Activated CD8-positive, alpha-beta T cell treated with anti-CD3 and anti-CD28 coated beads, Interleukin-2, amount 10 ng/mL, durations not matched to agents 7 days and 5 days (primary cell): Measurements from ENCODE around the gene PAPLN. TPM values are rescaled to one million over a fixed set of nuclear protein-coding genes. Genes with fewer than 3 reads are reported as not detected.
"Not testable (repeated sequence)": the region's sequence is repeated elsewhere in the genome, so short reads cannot be mapped to it uniquely, and the experiment has no call there.

Experiments used
- ATAC-seq: fragments of 150-1000 bp; cut with Tn5 transposase; one replicate; pipeline ENCODE4 v1.10.0; 2021; ENCODE audit warnings: moderate library complexity
- CTCF ChIA-PET: fragments of 350-600 bp; sonication (Branson Sonifier 250); formaldehyde crosslinking; loops from one replicate; lab custom pipeline; 2021; ENCODE audit warnings: antibody characterized with exemption; lab: Charles Lee
- POLR2A ChIA-PET: fragments of 350-600 bp; sonication (Branson Sonifier 250); formaldehyde crosslinking; loops from one replicate; lab custom pipeline; 2021; ENCODE audit warnings: antibody characterized with exemption; lab: Charles Lee
- DNase-seq: peaks from one replicate; pipeline ENCODE4 v3.0.0-alpha.2; 2020
- H3K27ac Mint-ChIP-seq: one replicate; pipeline ENCODE4 v1.8.0; 2021; ENCODE audit warnings: mild to moderate bottlenecking, mixed read lengths
- H3K27me3 Mint-ChIP-seq: one replicate; pipeline ENCODE4 v1.8.0; 2021; ENCODE audit warnings: low read depth, mixed read lengths
- H3K36me3 Mint-ChIP-seq: one replicate; pipeline ENCODE4 v1.8.0; 2021; ENCODE audit warnings: low read depth, mixed read lengths
- H3K4me1 Mint-ChIP-seq: one replicate; pipeline ENCODE4 v1.8.0; 2021; ENCODE audit warnings: low read depth, mixed read lengths
- H3K4me3 Mint-ChIP-seq: one replicate; pipeline ENCODE4 v1.8.0; 2021; ENCODE audit warnings: mild to moderate bottlenecking, mixed read lengths
- H3K9me3 Mint-ChIP-seq: one replicate; pipeline ENCODE4 v1.8.0; 2022; ENCODE audit warnings: mixed read lengths; ENCODE audit not compliant: insufficient read depth
- total RNA-seq, 2 experiments: library from RNA; stranded (reverse); gene quantifications; one replicate each; pipeline ENCODE4 v1.2.3, GENCODE V29; 2021

PAPLN gene
- total RNA-seq, 2 experiments from 2014 or later = 0.29 to 0.45 TPM

DNA sequence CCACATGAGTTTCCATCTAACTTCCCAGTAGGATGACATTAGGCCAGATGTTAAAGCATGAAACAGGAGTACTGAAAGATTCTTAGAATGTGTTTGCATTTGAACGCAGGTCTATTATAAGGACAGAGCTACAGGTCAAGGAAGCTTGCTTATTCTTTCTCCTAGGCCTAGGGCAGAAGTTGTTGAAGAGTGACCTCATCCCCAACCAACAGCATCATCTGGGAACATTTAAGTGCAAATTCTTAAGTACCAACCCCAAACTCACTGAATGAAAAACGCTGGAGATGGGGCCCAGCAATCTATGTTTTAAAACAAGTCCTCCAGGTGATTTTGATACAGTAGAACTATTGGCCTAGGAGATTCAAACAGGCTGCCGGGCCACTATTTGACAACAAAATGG is 52.4 kb downstream of the PAPLN start:
- peaks cover 13% of the 10 kb centered on the region for H3K36me3 Mint-ChIP-seq
- H3K4me1 Mint-ChIP-seq = peaks cover 18% of the 10 kb centered on the region
- H3K9me3 Mint-ChIP-seq = no peaks in the 10 kb centered on the region
- no peak overlapping the region for H3K4me3 Mint-ChIP-seq
- no peaks in the 10 kb centered on the region for H3K27me3 Mint-ChIP-seq
- no peak overlapping the region for H3K27ac Mint-ChIP-seq
- no peak for DNase-seq
- ATAC-seq = no peak
- CTCF ChIA-PET = interaction anchor here (1.5 to 1.7 kb wide), 2 partner anchors 18 to 182 kb away, joined by 3 to 7 read pairs; no protein-coding TSS in a partner anchor
- POLR2A ChIA-PET = interaction anchor here (1.6 kb wide), 1 partner anchor 169 kb away, joined by 3 read pairs; the partner anchor contains the start of gene NUMB

DNA sequence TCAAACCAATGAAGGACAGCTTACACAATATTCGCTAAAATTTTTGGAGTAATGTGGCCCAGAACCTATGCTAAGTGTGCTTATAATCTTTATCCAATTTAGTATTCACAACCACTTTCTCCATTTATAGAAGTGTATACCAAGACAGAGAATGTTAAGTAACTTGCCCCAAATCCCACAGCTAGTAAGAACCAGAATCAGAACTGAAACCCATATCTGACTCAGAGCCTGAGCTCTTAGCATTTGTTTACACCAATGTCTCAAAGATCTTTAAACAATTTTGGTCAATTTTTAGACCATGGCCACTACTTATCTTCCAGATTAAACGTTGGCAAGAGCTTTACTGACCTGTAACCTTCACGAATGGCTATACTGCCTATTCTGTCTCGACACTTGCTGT is 53.0 kb downstream of the PAPLN start:
- ChIA-PET CTCF (interaction anchor here (1.5 to 1.7 kb wide), 2 partner anchors 19 to 182 kb away, joined by 3 to 7 read pairs; no protein-coding TSS in a partner anchor), POLR2A (interaction anchor here (1.6 kb wide), 1 partner anchor 168 kb away, joined by 3 read pairs; the partner anchor contains the start of gene NUMB)
- Mint-ChIP-seq H3K36me3 (peaks cover 13% of the 10 kb centered on the region), H3K4me3 (no peak overlapping the region), H3K27ac (no peak overlapping the region), H3K9me3 (no peaks in the 10 kb centered on the region), H3K27me3 (no peaks in the 10 kb centered on the region), H3K4me1 (peaks cover 18% of the 10 kb centered on the region)
- ATAC-seq = no peak
- no peak for DNase-seq

DNA sequence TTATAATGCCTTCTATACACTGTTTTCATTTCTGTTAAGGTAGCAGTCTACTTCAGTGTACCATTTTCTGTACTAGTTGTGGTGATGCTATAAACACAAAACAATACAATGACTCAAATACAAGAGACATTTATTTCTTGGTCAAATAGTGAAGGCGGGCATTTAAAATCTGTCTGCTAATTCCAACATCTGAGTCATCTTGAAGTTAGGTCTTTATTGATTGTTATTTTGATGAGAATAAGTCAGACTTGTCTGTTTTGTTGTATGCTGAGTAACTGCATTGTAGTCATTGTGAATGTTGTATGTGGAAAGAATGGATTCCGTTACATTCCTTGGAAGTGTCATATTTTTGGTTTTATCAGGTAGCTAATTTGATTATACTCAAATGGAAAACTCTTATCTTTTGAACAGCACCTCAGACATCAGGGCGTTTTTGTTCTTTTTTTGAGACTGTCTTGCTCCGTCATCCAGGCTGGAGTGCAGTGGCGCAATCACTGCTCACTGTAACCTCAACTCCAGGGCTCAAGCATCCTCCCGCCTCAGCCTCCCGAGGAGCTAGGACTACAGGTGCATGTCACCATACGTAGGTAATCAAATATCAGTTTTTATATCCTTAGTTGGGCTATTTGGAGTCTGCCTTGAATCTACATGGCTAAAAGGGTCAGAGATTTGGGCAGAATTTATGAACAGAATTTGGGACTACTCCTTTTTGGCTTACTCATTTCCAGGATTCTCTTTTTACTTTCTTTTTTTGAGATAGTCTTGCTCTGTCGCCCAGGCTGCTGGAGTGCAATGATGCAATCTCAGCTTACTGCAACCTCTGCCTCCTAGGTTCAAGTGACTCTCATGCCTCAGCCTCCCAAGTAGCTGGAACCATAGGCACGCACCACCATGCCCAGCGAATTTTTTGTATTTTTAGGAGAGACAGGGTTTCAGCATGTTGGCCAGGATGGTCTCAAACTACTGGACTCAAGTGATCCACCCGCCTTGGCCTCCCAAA is 56.8 kb downstream of the PAPLN start:
- DNase-seq = no peak
- Mint-ChIP-seq H3K36me3 (peaks cover 9% of the 10 kb centered on the region), H3K4me1 (peaks cover 17% of the 10 kb centered on the region), H3K9me3 (no peaks in the 10 kb centered on the region), H3K27me3 (no peaks in the 10 kb centered on the region), H3K4me3 (no peak overlapping the region), H3K27ac (no peak overlapping the region)
- ChIA-PET CTCF (interaction anchor here (0.5 to 3.5 kb wide), 37 partner anchors 8 to 342 kb away, joined by 3 to 124 read pairs (median 6); partner anchors contain the start of genes ACOT2 and NUMB), POLR2A (no interaction called here)
- ATAC-seq = no peak

DNA sequence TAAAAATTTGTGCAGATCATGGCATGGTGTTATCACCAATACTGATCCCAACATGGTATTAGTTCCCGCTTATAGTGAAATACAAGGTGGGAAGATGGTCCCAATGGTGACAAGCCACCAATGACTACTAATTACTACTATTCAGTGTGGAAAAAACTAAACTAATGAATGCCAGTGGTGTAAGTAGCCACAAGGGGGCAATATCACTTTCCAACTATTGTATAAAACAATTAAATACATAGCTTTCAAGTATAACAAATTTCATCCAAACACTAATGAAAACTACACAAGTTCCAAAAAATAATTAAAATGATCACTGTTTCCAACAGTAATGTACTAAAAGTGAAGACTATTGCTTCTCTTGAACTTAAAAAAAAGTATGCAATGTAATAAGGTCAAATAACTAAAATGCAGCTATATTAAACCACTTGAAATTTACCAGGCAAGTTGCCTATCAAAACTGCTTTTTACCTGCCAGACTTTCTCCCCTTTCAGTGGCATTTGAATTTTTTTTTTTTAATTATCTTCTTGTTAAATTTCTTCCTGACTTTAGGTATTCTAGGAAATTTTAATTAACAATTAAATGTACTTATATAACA is 58.0 kb downstream of the PAPLN start:
- H3K27me3 Mint-ChIP-seq = no peaks in the 10 kb centered on the region
- no peak overlapping the region for H3K27ac Mint-ChIP-seq
- ATAC-seq = no peak
- peaks cover 8% of the 10 kb centered on the region for H3K36me3 Mint-ChIP-seq
- CTCF ChIA-PET = interaction anchor here (0.6 to 3.5 kb wide), 53 partner anchors 9 to 330 kb away, joined by 3 to 124 read pairs (median 4); partner anchors contain the start of genes ACOT2 and NUMB
- no peaks in the 10 kb centered on the region for H3K9me3 Mint-ChIP-seq
- POLR2A ChIA-PET = interaction anchor here (0.6 kb wide), 1 partner anchor 109 kb away, joined by 4 read pairs; no protein-coding TSS in a partner anchor
- no peak overlapping the region for H3K4me3 Mint-ChIP-seq
- peaks cover 6% of the 10 kb centered on the region for H3K4me1 Mint-ChIP-seq
- DNase-seq = peak; percentile 37

- no peaks in the 10 kb centered on the region for H3K4me1 Mint-ChIP-seq
- H3K36me3 Mint-ChIP-seq = peaks cover 2% of the 10 kb centered on the region
- ATAC-seq = no peak
- H3K27me3 Mint-ChIP-seq = no peaks in the 10 kb centered on the region
- H3K9me3 Mint-ChIP-seq = no peaks in the 10 kb centered on the region
- no peak for DNase-seq
- H3K27ac Mint-ChIP-seq = no peak overlapping the region
- ChIA-PET POLR2A (no interaction called here), CTCF (interaction anchor here (0.8 kb wide), 1 partner anchor 11 kb away, joined by 3 read pairs; no protein-coding TSS in a partner anchor)
- no peak overlapping the region for H3K4me3 Mint-ChIP-seq
Observed at GRCh38 chr14:73305499-73305898, 68.2 kb downstream of the PAPLN start.

- Mint-ChIP-seq H3K4me3 (no peak overlapping the region), H3K36me3 (peaks cover 2% of the 10 kb centered on the region), H3K9me3 (no peaks in the 10 kb centered on the region), H3K4me1 (peaks cover 8% of the 10 kb centered on the region), H3K27me3 (no peaks in the 10 kb centered on the region), H3K27ac (no peak overlapping the region)
- ChIA-PET POLR2A (no interaction called here), CTCF (no interaction called here)
- DNase-seq = no peak
- ATAC-seq = no peak
Observed at GRCh38 chr14:73307261-73307660, 70.0 kb downstream of the PAPLN start.

DNA sequence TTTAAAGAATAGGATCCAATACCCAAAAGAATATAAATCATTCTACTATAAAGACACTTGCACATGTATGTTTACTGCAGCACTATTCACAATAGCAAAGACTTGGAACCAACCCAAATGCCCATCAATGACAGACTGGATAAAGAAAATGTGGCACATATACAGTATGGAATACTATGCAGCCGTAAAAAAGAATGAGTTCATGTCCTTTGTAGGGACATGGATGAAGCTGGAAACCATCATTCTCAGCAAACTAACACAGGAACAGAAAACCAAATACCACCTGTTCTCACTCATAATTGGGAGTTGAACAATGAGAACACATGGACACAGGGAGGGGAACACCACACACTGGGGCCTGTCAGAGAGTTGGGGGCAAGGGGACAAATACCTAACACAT is 71.9 kb downstream of the PAPLN start:
- H3K36me3 Mint-ChIP-seq, H3K27ac Mint-ChIP-seq, H3K9me3 Mint-ChIP-seq, ATAC-seq, H3K4me3 Mint-ChIP-seq, H3K27me3 Mint-ChIP-seq, POLR2A ChIA-PET, DNase-seq, CTCF ChIA-PET: not testable (repeated sequence)
- H3K4me1 Mint-ChIP-seq = peaks cover 15% of the 10 kb centered on the region

- Mint-ChIP-seq H3K36me3 (peaks cover 2% of the 10 kb centered on the region), H3K9me3 (no peaks in the 10 kb centered on the region), H3K27me3 (no peaks in the 10 kb centered on the region), H3K27ac (no peak overlapping the region), H3K4me1 (peaks cover 15% of the 10 kb centered on the region), H3K4me3 (no peak overlapping the region)
- DNase-seq = no peak
- CTCF ChIA-PET = interaction anchor here (0.9 to 3.6 kb wide), 2 partner anchors 16 to 160 kb away, joined by 3 to 15 read pairs; no protein-coding TSS in a partner anchor
- no peak for ATAC-seq
- POLR2A ChIA-PET = no interaction called here
Observed at GRCh38 chr14:73311708-73312030, 74.4 kb downstream of the PAPLN start.

DNA sequence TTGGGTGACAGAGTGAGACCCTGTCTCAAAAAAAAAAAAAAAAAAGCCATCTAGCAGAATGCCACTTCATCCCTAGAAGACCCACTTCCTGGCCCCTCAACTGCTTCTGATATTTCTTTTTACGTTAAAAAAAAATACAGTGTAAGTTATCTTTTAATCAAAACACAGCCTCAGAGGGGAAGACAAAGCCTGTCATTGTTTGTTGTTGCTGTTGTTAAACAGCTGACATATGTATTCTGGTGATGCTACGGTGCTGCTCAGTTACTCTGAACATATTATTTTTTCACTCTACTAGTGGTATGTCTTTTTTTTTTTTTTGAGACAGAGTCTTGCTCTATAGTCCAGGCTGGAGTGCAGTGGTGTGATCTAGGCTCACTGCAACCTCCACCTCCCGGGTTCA is 75.4 kb downstream of the PAPLN start:
- H3K36me3 Mint-ChIP-seq = no peaks in the 10 kb centered on the region
- peak; percentile 39 for ATAC-seq
- no peak overlapping the region for H3K4me3 Mint-ChIP-seq
- DNase-seq = no peak
- peaks cover 15% of the 10 kb centered on the region for H3K4me1 Mint-ChIP-seq
- no peaks in the 10 kb centered on the region for H3K27me3 Mint-ChIP-seq
- CTCF ChIA-PET = interaction anchor here (3.6 kb wide), 1 partner anchor 18 kb away, joined by 15 read pairs; no protein-coding TSS in a partner anchor
- no peak overlapping the region for H3K27ac Mint-ChIP-seq
- POLR2A ChIA-PET = no interaction called here
- H3K9me3 Mint-ChIP-seq = no peaks in the 10 kb centered on the region

DNA sequence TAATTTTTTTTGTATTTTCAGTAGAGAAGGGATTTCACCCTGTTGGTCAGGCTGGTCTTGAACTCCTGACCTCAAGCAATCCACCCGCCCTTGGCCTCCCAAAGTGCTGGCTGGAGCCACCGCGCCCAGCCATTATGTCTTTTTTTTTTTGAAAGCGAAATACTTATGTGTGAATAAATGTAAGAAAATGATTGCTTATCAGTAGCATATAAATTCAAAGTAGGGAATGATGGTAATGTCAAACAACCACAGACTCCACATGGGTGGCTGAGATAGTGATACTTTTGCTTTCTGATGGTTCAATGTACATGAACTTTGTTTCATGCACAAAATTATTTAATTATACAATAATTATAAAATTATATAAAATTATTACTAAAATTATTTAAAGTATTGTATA is 75.8 kb downstream of the PAPLN start:
- DNase-seq = no peak
- H3K36me3 Mint-ChIP-seq = no peaks in the 10 kb centered on the region
- H3K27me3 Mint-ChIP-seq = no peaks in the 10 kb centered on the region
- no peak overlapping the region for H3K4me3 Mint-ChIP-seq
- ChIA-PET POLR2A (no interaction called here), CTCF (interaction anchor here (3.6 kb wide), 1 partner anchor 18 kb away, joined by 15 read pairs; no protein-coding TSS in a partner anchor)
- no peak overlapping the region for H3K27ac Mint-ChIP-seq
- H3K9me3 Mint-ChIP-seq = no peaks in the 10 kb centered on the region
- H3K4me1 Mint-ChIP-seq = peaks cover 15% of the 10 kb centered on the region
- no peak for ATAC-seq

DNA sequence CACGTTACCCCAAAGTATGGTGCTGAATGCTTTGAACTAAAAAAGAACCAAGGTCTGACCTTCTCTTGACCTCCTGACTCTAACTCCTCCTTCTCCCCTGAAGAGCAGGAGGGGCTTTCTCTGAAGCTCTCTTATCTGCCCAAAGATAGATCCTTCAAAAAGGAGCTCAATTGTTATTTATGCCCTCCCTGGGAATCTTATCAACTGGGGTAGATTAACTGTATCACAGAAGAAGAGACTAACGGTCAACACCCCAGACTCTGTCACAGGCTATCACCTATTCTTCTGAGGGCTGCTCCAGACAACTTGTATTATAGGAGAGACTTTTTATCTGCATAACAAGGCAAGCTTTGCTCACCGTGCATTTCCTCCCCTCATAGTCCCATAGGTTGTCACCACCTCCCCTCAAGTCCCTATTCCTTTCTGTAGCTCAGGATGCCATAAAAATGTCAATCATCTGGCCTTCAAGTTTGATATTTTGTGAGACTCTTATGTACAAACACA is 86.6 kb downstream of the PAPLN start:
- H3K36me3 Mint-ChIP-seq = peaks cover 9% of the 10 kb centered on the region
- H3K4me3 Mint-ChIP-seq = no peak overlapping the region
- H3K27ac Mint-ChIP-seq = no peak overlapping the region
- DNase-seq (no peak), ATAC-seq (peak; percentile 44)
- CTCF ChIA-PET = interaction anchor here (0.7 to 3.0 kb wide), 3 partner anchors 11 to 29 kb away, joined by 4 to 11 read pairs (median 4); no protein-coding TSS in a partner anchor
- H3K9me3 Mint-ChIP-seq = no peaks in the 10 kb centered on the region
- H3K4me1 Mint-ChIP-seq = peaks cover 30% of the 10 kb centered on the region
- POLR2A ChIA-PET = no interaction called here
- H3K27me3 Mint-ChIP-seq = no peaks in the 10 kb centered on the region
